Lung microvascular endothelial cell (primary cell): ENCODE results near the gene CTIF. TPM values are rescaled to one million over a fixed set of nuclear protein-coding genes. Genes with fewer than 3 reads are reported as not detected.
"Not testable (repeated sequence)": the region's sequence is repeated elsewhere in the genome, so short reads cannot be mapped to it uniquely, and the experiment has no call there.

Experiments used
- DNase-seq, 2 donors: peaks; one replicate each; pipeline versions ENCODE4 v3.0.0 to v3.0.0-alpha.2; 2010; ENCODE audit warnings: low read depth in 2 of 2
- total RNA-seq: library from RNA; depleted of rRNA; stranded (reverse); fragments of >200 nt; gene quantifications from 2 replicates; pipeline ENCODE4 v1.2.1, GENCODE V29; 2014

CTIF gene
- 12.4 and 18.1 TPM in 2 replicates for total RNA-seq

- peak; percentile 97 to 98 for DNase-seq
Observed at GRCh38 chr18:48538531-48539405, at the start of gene CTIF. CTIF (plus strand) TSS chr18:48539031; CDS start chr18:48619566, 80,535 bp downstream.

DNA sequence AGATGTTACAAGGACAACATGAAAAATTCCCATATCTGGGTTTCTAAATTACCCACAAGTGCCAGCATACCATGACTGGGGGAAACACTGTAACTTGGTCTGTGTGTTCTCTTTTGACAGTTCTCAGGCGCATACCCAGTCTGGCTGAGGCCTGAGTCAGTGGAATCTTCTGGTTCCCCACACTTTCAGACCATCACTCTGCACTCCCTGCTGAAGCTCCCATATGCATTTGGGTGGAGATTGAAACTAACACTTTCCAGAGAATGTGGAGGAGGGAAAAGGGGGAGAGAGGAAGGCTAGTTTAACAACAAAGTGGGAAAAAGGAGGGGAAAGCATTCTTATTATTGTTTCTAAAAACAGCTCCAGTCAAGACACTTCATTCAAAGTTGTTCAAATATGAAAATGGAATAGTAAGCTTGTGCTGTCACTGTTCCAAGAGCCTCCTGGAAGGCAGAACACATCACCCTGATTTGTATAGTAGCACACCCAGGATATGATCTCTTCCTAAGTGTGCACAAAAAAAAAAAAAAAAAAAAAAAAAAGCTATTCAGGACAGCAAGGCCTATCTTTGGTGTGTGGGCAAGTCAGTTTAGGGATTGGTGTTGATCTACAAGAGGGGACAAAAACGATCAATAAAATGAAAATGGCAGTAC is 48.1 kb upstream of the CTIF start:
- DNase-seq: no peak

DNA sequence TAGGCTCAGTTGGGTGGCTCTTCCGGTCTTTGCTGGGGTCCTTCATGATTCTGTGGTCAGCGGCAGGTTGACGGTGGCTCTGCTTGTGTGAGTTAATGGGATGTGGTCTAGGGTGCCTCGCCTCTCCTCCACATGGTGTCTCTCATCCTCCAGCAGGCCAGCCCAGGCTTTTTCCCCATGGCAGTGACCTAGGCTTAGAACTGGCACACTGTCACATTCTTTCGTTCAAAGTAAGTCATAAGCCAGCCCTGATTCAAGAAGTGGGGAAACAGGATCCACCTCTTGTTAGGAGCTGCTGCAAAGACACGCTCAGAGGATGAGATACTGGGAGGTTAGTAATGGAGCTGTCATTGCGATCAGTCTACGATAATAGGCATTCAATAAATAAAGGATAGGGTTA is 46.0 kb upstream of the CTIF start:
- no peak for DNase-seq

DNA sequence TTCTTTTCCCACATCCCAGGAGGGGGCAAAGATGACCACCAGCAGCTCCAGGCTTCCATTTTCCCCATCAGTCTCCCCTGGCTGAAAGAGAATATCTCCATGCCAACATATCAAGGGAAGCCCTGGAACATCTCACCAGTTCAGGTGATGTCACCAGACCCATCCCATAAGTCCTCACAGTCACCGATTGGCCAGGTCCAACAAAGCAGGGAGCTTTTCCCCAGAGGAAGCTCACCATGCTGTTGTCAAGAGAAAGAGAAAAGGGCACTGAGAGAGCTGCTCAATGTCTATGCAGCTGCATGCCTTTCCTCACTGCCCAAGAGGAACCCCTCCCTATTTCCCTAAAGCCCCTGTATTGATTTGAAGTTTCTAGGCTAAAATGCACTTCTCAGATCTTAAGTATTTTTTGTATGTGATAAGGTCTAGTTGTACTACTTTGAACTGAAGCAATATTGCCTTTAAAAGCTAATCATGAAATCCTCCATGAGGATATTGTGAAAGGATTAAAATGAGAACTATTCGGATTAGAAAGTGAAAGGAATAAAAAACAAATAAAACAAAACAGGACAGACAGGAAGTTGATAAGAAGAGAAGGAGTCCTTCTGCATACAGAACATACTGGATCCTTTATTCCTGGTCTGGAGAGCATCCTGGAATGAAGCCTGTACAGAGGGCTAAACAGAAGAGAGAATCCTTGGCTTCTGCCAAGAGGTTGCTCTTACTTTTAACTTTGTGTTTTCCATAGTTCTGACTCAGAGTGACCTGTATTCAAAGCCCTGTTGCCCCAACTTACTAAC is 45.2 kb upstream of the CTIF start:
- peak; percentile 24 to 26 for DNase-seq

DNA sequence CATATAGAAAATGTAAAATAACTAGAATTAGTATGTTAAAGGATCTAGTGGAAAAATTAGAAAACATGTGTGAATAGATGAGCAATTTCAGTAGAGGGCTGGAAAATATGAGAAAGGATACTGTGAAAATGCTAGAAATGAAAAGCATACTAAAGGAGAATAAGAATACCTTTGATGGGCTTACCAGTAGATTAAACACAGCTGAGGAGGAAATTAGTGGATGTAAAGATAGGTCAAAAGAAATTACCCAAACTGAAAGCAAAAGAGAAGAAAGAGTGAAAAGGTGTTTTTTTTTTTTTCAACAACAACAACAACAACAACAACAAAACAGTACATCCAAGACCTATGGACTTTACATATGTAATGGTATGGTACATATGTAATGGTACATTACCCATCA is 41.0 kb upstream of the CTIF start:
- no peak for DNase-seq

- no peak for DNase-seq
Observed at GRCh38 chr18:48500517-48500916, 38.3 kb upstream of the CTIF start.

GRCh38 chr18:48502906-48503305 is 35.9 kb upstream of the CTIF start:
- no peak for DNase-seq

GRCh38 chr18:48504819-48505218 is 34.0 kb upstream of the CTIF start:
- DNase-seq: no peak

GRCh38 chr18:48506983-48507568 is 31.8 kb upstream of the CTIF start:
- DNase-seq: not testable (repeated sequence)

DNA sequence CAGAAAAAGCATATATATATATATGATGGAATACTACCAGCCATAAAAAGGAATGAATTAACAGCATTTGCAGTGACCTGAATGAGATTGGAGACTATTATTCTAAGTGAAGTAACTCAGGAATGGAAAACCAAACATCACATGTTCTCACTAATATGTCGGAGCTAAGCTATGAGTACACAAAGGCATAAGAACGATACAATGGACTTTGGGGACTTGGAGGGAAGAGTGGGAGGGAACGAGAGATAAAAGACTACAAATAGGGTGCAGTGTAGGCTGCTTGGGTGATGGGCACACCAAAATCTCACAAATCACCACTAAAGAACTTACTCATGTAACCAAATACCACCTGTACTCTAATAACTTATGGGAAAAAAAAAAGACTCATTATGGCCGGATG is 26.3 kb upstream of the CTIF start:
- DNase-seq: not testable (repeated sequence)

DNA sequence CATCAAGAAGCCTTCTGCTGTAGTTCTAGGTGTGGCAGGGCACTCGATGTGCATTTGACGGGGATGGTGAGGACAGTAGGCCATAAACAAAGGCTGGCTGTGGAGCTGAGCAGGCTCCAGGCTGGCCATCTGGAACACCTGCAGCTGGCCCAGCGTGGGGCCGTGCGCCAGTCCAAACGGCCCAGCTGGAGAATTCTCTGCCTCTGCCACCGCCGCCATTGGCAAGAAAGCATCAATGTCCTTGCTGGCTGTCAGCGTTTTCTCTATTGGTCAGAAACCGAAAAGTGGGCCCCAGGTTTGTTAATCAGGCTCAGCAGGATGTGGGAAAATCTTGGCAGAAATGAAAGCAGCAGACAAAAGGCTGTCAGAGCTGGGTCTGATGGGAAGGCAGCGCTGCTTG is 24.0 kb upstream of the CTIF start:
- no peak for DNase-seq

GRCh38 chr18:48517048-48517447 is 21.8 kb upstream of the CTIF start:
- DNase-seq: peak in 1 of 2 donors; percentile 21

DNA sequence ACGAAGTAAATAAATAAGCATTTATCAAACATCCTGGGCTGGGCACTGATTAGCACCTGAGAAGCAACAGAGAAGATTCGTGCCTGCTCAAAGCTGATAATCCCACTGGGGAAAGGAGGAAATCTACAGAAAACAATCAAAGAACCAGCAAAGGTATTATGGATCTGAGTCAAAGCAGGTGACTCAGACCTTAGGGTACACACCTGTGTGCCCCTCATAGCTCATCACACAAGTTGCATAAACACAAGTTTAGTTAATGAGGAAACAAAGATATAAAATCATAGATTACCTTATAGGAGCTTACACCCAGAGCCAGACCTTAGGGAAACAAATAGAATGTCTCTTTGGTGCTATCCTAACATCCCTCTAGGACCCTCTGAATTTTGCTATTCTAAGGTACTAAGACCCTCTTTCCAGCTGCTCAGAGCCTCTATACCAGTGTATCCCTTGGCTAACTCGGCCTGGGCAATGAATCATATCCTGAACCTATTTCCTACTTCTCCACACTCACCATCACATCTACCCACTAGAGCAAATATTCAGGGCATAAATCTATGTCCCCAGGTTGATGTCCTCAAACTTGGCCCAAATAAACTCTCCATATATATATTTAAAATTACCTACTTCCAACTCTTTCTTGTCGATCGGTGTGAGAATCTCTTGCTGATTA is 19.3 kb upstream of the CTIF start:
- DNase-seq: peak; percentile 58 to 63

DNA sequence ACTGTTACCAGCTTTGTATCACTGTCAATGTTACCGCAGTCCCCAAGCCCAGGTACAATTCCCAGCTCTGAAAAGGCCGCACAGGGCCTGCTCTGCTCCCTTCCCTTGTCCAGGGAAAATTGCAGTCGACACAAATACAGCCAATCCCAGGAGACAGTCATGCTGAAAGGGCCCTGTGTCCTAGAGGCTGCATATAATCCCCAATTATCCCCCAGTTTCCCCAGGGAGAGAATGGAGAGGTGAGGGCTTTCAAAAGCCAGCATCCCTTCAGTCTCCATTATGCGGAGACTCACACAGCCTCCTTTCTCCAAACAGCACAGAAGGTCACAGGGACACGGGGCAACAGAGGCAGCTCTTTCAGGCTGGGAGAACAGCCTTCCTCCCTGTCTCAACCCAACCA is 17.1 kb upstream of the CTIF start:
- DNase-seq: no peak

DNA sequence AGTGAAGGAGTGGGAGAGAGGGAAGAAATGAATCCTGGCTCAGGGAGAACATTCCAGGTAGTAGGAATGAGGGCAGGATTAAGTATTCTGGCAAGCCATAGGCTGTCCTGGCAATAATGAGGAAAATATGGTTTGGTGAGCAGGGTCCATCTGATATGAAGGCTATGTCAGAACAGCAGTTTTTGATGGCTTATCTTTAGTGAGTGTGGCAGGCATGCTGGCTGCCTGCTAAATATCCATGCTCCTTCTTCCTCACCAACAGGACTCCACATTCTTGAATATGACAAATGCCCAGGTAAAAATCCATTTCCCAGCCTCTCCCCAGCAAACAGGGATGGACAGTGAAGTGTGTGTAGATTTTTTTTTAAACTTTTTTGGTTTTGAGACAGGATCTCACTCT is 13.2 kb upstream of the CTIF start:
- DNase-seq: no peak

DNA sequence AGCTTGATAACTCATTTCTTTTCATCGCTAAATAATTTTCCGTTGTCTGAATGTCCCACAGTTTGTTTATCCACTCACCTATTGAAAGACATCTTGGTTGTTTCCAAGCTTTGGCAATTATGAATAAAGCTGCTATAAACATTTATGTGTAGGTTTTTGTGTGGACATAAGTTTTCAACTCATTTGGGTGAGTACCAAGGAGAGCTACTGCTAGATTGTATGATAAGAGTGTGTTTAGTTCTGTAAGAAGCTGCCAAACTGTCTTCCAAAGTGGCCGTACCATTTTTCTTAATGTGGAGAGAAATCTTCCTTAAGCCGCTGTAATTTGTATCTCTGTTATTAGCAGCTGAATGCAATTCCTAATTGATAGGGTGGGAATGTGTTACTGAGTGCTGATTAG is 11.4 kb upstream of the CTIF start:
- DNase-seq: no peak

GRCh38 chr18:48528861-48529260 is 10.0 kb upstream of the CTIF start:
- peak in 1 of 2 donors; percentile 84 for DNase-seq

DNA sequence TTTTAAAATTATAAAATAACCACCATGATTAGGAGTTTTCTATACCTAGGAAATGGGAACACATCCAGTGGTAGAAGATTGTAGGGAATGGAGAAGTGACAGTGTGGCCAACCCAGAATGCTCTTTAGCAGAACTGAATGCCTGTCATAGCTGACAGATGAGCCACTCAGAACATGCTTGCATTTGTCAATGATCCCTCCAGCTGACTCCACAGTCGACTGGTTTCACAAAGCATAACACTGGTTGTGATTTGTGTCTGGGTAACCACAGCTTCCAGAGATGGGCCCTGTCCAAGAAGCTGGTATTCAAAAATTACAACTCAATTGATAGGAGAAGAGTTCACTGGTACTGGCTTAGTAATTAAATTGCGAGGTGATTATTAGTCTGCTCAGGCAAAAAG is 9.0 kb upstream of the CTIF start:
- DNase-seq: no peak

DNA sequence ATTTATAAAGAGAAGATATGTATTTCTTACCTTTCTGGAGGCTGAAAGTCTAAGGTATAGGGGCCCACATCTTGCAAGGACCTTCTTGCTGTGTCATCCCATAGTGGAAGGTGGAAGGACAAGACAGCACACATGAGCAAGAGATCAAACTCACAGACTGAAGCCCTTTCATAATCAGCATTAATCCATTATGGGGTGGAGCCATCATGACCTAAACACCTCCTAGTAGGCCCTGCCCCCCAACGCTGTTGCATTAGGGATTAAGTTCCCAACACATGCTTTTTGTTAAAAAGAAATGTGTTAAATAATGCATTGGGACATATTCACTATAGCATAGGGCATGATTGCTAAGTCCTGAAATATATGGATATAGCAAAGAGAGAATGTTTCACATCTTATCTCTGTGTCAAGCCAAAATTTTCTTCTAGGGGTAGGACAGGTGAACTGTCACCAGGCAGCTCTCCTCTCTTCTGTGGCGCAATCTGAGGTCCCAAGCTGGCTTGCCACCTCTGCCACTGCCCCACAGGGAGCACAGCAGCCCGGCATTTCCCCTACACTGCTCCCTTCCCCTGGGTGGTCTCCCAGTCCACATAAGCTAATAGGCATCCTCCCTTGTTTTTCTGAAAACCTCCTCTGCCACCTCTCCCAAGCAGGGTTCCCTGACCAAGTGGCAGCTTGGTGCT is 8.3 kb upstream of the CTIF start:
- DNase-seq: no peak

DNA sequence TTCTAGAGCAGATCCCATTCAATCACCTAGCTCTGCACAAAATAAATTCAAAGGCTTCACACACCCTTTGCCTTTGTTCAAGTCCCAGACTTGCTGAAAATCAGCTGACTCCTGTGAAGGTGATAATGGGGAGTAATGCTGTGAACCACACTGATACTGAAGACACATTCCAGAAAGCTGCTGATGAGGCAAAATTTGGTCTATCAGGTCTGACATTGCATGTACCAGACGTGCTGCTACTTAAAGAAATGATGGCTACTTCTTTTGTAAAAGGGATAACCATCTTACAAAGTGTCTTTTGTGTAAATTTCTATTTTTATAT is 7.8 kb upstream of the CTIF start:
- no peak for DNase-seq

GRCh38 chr18:48531908-48532307 is 6.9 kb upstream of the CTIF start:
- DNase-seq: no peak
